Middle frontal gyrus (tissue), 1 donor: ENCODE data around the gene LRRC57.

Source experiments
- DNase-seq: peaks from one replicate; pipeline ENCODE4 v3.0.0-alpha.2; 2015; ENCODE audit warnings: low spot score; ENCODE audit errors: extremely low spot score

The LRRC57 gene

DNA sequence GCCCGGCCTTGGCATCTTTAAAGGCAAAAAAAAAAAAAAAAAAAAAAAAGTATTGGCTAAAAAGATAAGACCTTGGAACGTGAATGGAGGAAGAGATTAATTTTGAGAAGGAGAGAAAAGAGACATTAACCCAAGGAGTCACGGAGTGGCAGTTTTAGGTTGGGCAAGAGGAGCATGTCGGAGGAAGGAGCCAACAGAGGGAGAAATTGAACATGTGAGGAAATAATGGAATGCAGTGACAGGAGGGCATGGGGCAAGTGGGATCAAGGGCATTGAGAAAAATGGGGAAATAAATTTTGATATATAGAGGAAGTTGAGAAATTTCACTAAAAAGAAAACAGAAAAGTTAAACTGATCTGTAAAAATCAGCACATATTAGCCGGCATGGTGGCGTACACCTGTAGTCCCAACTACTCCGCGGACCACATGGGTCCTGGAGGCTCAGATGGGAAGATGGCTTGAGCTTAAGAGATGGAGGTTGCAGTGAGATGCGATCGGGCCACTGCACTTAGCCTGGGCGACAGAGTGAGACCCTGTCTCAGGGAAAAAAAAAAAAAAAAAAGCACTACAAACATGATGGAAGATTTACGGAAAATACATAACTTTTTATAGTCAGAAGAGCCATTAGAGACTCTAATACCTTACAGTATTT is 1.3 kb upstream of the LRRC57 start:
- DNase-seq: no peak

DNA sequence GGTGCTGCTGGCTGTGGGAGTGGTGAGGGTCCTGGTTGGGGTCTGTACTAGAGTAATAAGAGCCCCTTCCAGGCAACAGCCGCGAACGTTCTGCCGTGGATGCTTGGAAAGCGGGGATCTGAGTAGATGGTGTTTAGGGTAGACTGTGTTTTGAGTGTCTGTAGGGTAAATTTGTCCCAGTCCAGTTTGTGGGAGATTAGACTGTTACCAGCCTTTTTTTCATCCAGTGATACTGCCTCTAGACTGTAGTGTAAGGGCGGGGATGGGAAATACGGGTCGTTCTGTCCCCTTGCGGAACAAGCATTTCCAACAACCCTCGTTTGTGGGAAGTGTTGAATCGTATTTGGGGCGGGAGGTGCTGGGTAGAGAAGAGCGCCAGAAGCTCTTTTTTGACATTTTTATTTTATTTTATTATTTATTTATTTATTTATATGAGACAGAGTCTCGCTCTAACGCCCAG is 469 bp upstream of the LRRC57 start:
- DNase-seq: no peak

DNA sequence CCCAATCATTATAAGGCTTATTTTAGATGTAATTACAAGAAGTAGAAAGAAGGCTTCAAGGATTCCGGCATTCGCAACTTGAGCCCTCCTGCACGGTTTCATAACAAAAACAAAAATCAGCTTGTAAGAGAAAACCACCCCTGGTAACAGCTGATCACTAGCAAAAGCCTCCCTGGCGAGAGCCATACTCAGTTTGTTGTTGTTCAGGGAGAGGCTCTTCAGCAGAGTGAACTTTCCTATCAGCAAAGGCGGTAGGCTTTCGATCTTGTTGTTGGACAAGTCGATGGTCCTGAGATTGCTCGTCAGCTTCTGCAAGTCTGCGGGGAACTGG is 710 bp downstream of the LRRC57 start:
- no peak for DNase-seq

DNA sequence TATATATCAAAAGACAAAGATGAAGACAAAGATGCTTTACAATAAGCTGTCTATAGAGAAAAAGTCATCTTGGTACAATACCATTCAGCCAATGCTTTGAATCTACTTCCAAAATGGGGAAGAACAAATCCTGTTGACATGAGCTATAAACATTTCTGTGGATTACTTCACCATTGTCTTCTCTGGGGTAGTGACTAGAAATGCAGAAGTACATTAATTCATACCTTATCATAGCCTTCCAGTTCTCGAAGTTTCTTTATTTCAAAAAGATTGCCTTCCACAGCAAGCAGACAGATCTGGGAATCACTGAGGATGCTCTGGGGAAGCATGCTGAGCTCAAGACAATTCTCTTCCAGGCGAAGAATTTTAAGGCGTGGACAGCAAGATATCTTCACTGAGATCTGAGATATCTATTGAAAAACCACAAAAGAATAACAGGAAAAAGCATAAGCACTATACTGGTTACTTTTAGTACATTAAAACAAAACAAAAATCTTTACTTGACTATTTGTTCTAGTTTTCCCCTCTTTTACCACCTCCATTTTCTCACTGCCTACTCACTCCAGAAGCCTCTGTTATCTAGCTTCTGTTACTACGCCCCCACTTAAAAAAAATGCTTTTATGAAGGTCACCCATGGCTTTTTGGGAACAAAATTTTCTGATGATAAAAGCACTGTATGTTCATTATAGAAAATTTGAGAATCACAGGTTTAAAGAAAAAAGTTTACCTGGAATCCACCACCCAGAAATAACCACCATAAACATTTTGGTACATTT is 3.6 kb downstream of the LRRC57 start:
- no peak for DNase-seq

DNA sequence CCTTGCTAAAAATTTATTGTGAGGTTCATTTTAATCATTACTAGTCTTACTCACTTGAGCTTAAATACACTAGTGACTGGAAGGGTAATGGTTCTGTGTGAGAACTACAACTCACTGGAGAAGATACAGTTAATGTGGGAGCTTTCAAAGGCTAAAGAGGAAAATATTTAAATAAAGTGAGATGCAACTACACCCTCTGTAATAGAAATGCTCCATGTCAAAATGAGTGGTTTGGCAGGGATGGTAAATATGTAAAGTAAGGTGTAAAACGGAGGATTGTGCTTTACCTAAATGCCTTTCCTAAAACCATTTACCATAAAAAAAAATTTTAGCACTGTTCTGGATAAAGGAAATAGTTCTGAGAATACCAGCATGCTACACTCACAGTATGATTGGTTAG is 15.3 kb downstream of the LRRC57 start:
- no peak for DNase-seq

DNA sequence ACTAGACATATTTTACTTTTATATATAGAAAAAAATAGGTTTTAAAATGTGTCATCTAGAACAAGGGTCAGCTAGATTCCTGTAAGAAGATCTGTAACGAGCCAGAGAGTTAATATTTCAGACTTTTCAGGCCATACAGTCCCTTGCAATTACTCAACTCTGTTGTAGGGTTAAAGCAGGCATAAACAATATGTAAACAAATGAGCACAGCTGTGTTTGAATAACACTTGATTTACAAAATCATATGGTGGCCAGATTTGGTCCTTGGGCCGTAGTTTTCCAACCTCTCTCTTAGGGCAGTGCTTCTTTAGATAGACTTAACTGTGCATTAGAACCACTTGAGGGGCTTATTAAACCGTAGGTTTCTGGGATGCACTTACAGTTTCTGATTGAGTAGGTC is 19.6 kb downstream of the LRRC57 start:
- DNase-seq: no peak

DNA sequence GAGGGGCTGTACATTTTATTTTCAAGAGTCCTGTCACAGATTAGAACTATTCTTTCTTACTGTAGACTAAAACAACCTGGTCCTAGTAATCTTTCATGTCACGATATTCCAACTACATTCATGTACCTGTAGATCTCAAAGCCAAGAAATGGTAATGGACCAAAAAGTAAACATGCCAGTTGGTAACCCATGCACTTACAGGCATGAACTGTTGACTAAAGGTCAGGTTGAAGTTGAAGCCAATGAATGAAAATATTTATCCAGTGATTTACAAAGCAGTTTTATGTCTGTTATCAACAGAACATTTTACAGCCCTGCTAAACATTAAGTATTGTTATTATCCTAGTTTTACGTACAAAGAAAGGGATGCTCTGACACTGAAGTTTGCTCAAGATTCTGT is 25.3 kb downstream of the LRRC57 start:
- no peak for DNase-seq

DNA sequence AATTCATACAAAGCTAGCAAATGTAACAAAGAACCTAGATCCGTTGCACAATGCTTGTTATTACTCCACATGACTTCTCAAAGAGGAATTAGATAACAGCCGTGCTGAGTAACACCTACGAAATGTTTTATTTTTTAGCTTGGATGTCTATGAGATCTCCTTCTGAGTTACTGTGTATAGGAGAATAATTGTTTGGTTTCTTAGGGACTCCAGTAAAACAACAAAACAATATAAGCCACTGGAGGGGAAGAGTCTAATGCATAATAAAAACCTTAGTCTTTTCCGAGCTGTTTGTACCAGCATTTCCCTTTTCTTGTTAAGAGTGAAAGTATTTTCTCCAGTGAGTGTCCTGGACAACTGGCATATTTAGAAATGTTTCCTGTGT is 37.6 kb downstream of the LRRC57 start:
- no peak for DNase-seq

DNA sequence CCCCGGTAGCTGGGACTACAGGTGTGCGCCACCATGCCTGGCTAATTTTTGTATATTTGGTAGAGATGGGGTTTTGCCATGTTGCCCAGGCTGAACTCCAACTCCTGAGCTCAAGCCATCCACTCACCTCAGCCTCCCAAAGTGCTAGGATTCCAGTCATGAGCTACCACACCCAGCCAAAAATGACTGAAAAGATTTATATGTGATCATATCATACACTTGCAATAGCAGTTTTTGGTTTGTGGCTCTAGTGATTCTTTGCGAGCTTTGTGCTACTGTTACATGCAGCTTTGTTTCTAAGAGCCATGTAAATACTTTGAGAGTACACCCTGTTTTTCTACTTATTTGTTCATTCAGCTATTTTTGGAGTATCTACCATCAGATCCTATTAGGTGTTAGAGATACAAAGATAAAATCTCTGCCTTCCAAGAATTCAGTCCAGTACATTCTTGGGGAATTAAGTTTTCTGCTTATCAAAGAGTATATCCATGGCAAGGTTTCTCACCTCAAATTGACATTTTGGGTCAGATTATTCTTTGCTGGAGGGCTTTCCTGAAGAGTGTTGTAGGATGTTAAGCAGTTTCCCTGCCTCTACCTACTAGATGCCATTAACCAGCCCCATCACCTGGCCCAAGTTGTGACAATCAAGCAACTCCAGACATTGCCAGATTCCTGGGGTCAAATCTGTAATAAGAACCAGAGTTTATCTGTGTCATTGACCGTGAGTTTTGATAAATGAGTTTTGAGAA is 38.2 kb downstream of the LRRC57 start:
- DNase-seq: no peak

DNA sequence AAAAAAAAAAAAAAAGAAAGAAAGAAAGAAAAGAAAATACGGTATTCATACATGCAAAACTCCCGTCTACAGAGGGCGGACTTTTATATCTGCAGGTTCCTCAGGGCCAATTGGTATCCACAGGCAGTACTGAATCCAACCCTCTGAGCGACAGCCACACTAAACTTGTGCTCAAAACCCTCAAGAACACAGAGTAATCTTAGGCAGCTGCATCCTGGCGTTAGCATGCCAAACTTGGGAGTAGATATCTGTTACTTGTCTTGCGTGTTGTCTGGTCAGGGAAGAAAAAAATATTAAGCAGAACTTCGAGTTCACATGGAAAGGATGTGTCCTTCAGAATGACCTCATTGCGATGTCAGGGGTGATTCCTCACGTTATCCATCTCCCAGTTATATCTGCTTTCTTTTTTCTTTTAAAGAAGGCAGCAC is 40.3 kb downstream of the LRRC57 start:
- DNase-seq: no peak

DNA sequence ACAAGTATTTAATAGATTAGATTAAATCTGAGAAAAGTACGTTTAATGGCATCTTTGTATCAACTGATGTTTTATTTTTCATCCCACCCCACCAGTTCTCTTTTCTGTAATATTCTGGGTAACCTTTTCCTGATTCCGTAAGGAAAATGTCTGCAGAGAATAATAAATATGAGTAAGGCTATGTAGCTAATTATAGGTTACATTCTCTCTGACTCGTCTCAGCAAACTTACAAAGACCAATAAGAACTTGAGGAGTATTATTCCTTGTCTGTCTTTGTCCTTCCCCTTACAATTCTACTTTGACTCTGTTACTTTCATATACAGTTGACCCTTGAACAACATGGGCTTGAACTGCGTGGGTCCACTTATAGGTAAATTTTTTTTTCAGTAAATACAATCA is 41.1 kb downstream of the LRRC57 start:
- no peak for DNase-seq

DNA sequence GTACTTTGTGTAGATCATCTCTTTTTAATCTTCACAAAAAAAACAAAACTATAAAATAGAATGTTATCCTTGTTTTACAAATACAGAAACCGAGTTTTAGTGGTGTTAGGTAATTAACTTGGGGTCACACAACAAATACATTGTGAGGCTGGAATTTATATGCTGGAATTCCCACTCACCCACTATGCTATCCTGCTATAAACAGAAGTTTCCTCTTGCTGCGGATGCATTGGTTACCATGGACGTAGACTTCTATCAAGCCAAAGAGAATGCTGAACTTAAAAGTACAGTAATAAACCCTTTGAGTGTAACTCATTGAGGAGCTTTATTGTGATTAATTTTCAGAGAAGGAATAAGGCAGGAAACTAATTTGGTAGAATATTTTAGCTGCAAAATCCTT is 44.0 kb downstream of the LRRC57 start:
- DNase-seq: no peak

DNA sequence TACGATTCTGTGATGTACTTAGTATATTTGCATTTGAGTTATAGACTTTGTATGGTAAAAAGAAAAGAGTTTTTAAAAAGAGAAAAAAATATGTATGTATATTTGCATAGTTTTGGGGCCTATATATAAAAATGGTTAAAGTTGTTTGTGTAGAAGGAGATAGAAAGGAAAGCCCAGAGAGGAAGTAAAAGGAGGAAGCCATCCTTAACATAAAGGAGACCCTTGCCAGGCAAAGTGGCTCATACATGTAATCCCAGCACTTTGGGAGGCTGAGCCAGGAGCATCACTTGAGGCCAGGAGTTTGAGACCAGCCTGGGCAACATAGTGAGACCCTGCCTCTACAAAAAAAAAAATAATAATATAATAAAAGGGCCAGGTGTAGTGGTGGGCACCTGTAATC is 44.8 kb downstream of the LRRC57 start:
- DNase-seq: no peak

DNA sequence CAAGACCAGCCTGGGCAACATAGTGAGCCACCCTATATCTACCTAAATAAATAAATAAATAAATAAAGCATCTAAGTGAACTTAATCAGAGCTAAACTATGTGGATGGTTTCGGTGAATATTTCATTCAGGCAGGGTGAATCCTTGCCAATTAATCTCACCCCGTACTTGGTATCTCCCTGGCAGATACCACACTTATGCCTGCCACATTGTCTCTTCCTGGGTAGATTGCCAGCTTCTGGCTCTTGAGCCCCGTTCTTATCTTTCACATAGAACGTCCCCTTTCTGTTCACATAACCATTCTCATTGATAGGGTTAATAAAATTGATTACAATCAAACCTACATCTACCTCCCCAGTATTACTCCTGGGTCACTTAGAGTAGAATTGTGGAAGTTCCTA is 46.1 kb downstream of the LRRC57 start:
- no peak for DNase-seq

DNA sequence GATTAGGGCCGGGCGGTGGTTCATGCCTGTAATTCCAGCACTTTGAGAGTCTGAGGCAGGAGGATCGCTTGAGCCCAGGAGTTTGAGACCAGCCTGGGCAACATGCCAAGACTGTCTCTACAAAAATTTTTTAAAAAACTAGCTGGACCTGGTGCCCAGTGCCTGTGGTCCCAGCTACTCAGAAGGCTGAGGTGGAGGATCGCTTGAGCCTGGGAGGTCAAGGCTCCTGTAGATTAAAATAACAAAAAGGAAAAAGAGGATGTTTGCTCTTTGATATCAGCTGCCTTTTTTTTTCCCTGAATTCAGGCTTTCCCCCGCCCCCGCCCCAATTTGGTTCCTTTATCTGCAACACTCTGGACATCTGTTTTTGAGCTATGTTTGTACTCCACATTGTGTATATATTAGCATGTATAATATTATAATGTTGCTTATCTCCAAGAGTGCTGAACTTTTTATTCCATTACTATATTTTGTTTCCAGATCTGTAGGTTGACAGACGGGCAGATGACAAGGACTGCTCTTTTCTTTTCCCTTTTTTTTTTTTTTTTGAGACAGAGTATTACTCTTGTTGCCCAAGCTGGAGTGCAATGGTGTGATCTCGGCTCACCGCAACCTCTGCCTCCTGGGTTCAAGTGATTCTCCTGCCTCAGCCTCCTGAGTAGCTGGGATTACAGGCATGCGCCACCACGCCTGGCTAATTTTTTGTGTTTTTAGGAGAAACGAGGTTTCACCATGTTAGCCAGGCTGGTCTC is 48.6 kb downstream of the LRRC57 start:
- DNase-seq: no peak

DNA sequence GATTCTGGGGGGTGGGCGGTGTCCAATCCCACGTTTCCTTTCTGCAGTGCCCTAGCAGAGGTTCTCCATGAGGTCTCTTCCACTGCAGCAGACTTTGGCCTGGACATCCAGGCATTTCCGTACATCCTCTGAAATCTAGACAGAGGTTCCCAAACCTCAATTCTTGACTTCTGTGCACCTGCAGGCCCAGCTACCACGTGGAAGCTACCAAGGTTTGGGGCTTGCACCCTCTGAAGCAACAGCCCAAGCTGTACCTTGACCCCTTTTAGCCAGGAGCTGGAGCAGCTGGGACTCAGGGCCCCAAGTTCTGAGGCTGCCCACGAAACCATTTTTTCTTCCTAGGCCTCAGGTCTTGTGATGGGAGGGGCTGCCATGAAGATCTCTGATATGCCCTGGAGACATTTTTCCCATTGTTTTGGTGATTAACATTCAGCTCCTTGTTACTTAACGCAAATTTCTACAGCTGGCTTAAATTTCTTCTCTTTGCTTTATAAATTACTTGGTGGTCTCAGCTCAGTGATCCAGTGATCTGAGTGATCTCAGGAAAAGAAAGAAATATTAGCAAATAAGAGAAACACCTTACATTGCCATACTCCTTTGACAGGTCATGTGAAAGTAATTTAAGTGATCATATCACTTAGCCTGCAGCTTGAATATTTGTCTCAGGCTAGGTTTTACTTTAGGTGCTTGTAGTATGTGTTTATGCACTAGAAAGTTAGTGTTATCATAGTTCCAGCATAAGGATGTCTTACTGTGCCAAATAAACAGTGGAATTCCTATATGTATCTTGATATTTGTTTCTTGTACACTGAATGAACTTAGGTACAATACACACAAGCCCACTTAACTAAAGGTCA is 50.2 kb downstream of the LRRC57 start:
- no peak for DNase-seq

DNA sequence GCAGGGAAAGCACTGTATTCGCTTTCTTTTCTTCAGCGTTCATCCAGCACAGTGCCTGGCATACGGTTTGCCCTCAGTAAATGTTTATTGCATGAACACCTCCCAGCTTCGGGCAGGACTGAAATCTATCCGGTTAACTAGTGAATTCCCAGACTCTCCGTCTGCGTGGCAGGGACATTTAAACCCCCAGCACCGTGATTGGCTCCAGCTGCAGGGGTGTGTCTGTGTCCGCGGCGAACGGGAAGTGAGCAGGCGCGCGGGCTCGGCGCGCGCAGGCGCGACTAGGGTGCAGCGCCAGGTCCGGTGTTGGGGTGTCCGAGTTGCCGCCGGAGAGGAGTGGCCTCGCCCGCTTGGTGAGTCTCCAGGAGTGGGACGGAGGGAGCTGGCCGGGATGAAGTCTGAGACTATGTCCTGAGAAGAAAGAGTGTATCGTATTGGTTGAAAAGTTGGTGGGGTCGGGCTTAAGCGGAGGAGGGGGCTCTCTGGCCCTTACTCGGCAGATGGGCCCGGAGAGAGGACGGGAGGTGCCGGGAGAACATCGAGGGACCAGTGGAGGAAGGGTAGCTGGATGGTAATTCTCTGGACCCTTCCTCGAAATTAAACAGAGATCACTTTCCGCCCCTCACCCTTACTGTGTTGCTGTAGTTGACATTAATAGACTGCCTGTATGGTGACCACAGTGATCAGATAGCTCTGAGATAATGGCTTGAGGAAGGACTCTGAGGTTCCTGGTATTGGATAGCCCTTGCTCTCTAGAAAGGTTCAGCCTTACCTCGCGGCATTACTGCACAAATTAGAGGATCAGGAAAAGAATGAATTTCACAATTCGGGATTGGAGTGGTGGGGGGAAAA is 53.0 kb downstream of the LRRC57 start, which contains the start of gene SNAP23:
Gene SNAP23, plus strand, starts transcription at position 274 of the 852 bp plus-strand sequence. CDS start 16,213 bp downstream, outside the sequence.
- DNase-seq: peak; percentile 88

DNA sequence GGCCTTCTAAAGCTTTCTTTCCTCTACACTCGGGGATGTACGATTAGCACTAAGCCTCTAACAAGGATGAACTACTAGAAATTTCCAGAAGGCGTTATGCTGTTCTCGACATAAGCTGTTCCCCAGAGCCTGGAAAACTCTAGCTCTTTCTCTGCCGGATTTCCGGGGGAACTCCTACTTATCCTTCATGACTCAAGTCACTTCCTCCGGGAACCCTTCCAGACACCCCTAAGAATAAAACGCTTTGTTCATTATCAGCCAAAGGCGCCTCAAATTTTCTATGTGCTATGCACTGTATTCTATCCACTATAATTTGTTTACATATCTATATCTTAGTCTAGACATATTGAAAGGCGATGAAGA is 53.6 kb downstream of the LRRC57 start:
- peak; percentile 60 for DNase-seq

DNA sequence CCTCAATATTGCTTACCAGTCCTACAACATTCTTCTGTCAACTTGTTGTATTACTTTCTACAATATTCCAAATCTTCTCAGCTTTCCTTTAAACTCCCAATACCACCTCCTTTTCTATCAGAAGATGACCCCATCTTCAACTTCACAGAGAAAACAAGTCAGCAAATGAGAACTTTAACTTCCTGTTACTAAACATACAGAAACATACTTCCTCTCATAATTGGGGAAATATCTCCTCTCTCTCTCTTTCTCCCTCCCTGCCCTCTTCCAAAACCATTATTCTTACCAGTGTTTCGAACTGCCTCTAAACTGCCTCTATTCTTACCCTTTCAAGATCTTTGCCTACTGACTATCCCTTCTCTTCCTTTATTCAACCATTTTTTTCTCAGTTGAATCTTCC is 54.9 kb downstream of the LRRC57 start:
- DNase-seq: no peak
